Keratinocyte (primary cell): Measurements from ENCODE around the gene MT2A. TPM values are rescaled to one million over a fixed set of nuclear protein-coding genes. Genes with fewer than 3 reads are reported as not detected.

Experiments used
- DNase-seq: peaks from one replicate; pipeline ENCODE4 v3.0.0-alpha.2; 2011; ENCODE audit warnings: low read depth, missing footprints, low spot score
- FAIRE-seq: peaks from 2 replicates; lab custom pipeline; 2011; peaks lifted over from hg19 to GRCh38; lab: Jason Lieb, UNC
- H2AFZ ChIP-seq: 2 replicates; pipeline ENCODE4 v1.6.0; 2012; ENCODE audit warnings: low read length, control low read depth, inconsistent platforms; ENCODE audit not compliant: control insufficient read depth
- H3K27ac ChIP-seq: 2 replicates; pipeline ENCODE4 v1.5.1; 2011; ENCODE audit warnings: low read length; ENCODE audit not compliant: control insufficient read depth, insufficient read depth
- H3K27me3 ChIP-seq: 3 replicates; pipeline ENCODE4 v1.6.0; 2011; ENCODE audit warnings: low read length; ENCODE audit not compliant: control insufficient read depth, insufficient read depth; ENCODE audit errors: extremely low read depth
- H3K36me3 ChIP-seq, 2 experiments: 2 replicates in 1 of 2; 3 replicates in 1 of 2; pipeline ENCODE4 v1.5.1; 2011; ENCODE audit warnings: low read length in 2 of 2, mild to moderate bottlenecking in 1 of 2; ENCODE audit not compliant: control insufficient read depth in 2 of 2, insufficient read depth in 2 of 2; ENCODE audit errors: extremely low read depth in 1 of 2
- H3K4me1 ChIP-seq: 3 replicates; pipeline ENCODE4 v1.5.1; 2011; ENCODE audit warnings: low read length; ENCODE audit not compliant: control insufficient read depth, insufficient read depth; ENCODE audit errors: extremely low read depth
- H3K4me2 ChIP-seq: 3 replicates; pipeline ENCODE4 v1.6.0; 2011; ENCODE audit warnings: low read depth, low read length; ENCODE audit not compliant: control insufficient read depth, insufficient read depth; ENCODE audit errors: extremely low read depth
- H3K4me3 ChIP-seq, 3 experiments: fragments of 200-600 bp in 1 of 3; sonication (generic) in 1 of 3; 2 replicates in 2 of 3; 3 replicates in 1 of 3; pipeline ENCODE4 v1.5.1; 2011 to 2016; ENCODE audit warnings: low read length in 3 of 3, mild to moderate bottlenecking in 3 of 3, control low read depth in 2 of 3, inconsistent platforms in 1 of 3, low read depth in 1 of 3, mixed read lengths in 1 of 3, mixed run types in 1 of 3, moderate library complexity in 1 of 3; ENCODE audit not compliant: control insufficient read depth in 2 of 3, insufficient read depth in 2 of 3; ENCODE audit errors: extremely low read depth in 1 of 3
- H3K79me2 ChIP-seq: 2 replicates; pipeline ENCODE4 v1.6.0; 2012; ENCODE audit warnings: low read length; ENCODE audit not compliant: control insufficient read depth, insufficient read depth
- H3K9ac ChIP-seq: 3 replicates; pipeline ENCODE4 v1.6.0; 2011; ENCODE audit warnings: low read length; ENCODE audit not compliant: control insufficient read depth, insufficient read depth; ENCODE audit errors: extremely low read depth
- H3K9me1 ChIP-seq: 3 replicates; pipeline ENCODE4 v1.6.0; 2011; ENCODE audit warnings: low read length; ENCODE audit not compliant: control insufficient read depth, insufficient read depth; ENCODE audit errors: extremely low read depth
- H3K9me3 ChIP-seq: 2 replicates; pipeline ENCODE4 v1.5.1; 2012; ENCODE audit warnings: low read depth, low read length; ENCODE audit not compliant: control insufficient read depth
- H4K20me1 ChIP-seq: 3 replicates; pipeline ENCODE4 v1.6.0; 2011; ENCODE audit warnings: low read length; ENCODE audit not compliant: control insufficient read depth, insufficient read depth; ENCODE audit errors: extremely low read depth
- EZH2 ChIP-seq: IDR thresholded peaks from one replicate; pipeline ENCODE4 v1.6.1; 2012; ENCODE audit warnings: inconsistent platforms, mild to moderate bottlenecking, low read length, moderate library complexity
- dilution Hi-C: fragments of 300-500 bp; cut with MboI; formaldehyde crosslinking; loops from one replicate; pipeline ENCODE4 v1.7.0; 2020; ENCODE audit warnings: low sequenced_read_pairs; ENCODE audit not compliant: extremely low pct_ligation_motif_present
- polyA plus RNA-seq, 5 experiments: library from polyadenylated mRNA; depleted of rRNA in 3 of 5; stranded (reverse) in 3 of 5; stranded (forward) in 1 of 5; unstranded in 1 of 5; fragments of >200 nt; gene quantifications; 1 replicate in 1 of 5; 2 replicates in 3 of 5; 3 replicates in 1 of 5; pipeline versions ENCODE4 v1.2.1 to v1.2.3, GENCODE V29; 2011 to 2012; ENCODE audit warnings: missing spikeins in 2 of 5, low read depth in 1 of 5, low replicate concordance in 1 of 5
- TF ChIP-seq, protein P1 (sequence below), 3 experiments: IDR thresholded peaks in 1 of 3; conservative IDR thresholded peaks in 1 of 3; optimal IDR thresholded peaks in 1 of 3; 2 replicates in 2 of 3; 3 replicates in 1 of 3; pipeline versions ENCODE3 to v1.5.1; 2011; ENCODE audit warnings: low read length in 3 of 3, mild to moderate bottlenecking in 3 of 3, moderate library complexity in 2 of 3, control low read depth in 1 of 3, inconsistent platforms in 1 of 3; ENCODE audit not compliant: insufficient read depth in 2 of 3; ENCODE audit errors: extremely low read depth in 1 of 3

The MT2A gene
- polyA plus RNA-seq, 1 donor (not counting 4 experiments of a cell fraction or from before 2014, with no cell fraction given), result 990 TPM

DNA sequence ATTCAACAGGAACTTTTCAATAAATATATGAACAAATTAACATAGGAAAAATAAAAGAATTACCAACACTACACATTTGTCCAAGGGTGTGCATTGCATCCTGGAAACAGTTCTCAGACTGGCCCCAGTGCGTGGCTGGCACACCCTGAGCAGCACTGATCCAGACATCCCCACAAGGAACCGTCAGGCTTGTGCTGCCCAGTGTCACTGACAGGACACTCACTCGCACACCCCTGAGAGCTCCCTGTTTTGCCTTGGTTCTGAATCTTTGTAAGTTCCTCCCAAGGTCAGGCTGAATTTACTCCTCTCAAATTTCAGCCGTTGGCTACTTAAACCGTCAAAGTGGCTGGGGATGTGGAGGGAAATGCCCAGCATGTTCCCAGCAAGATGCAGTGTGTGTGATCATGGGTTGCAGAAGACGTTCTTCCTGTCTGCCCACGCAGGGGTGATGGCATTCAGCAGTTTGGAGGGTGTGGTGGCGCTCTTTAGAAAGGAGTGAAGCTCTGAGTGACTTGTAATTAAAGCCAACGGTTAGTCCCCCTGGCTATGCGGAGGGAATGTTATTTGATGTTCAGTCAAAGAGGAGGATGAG, 1.7 kb downstream of the MT2A start:
- Histone ChIP-seq H4K20me1 (no peaks in the 10 kb centered on the region), H3K4me3 (peak overlapping the region; percentile 46 to 92 (median 86)), H3K27ac (peak overlapping the region; percentile 95), H2AFZ (no peak overlapping the region), H3K27me3 (no peaks in the 10 kb centered on the region), H3K9me3 (no peaks in the 10 kb centered on the region), H3K9me1 (no peaks in the 10 kb centered on the region), H3K79me2 (no peaks in the 10 kb centered on the region), H3K4me2 (peak overlapping the region; percentile 95), H3K4me1 (peaks cover 77% of the 10 kb centered on the region), H3K9ac (peak overlapping the region; percentile 78), H3K36me3 (no peaks in the 10 kb centered on the region)
- no peak for DNase-seq
- FAIRE-seq, result peak; percentile 51
- TF ChIP-seq, protein P1, sequence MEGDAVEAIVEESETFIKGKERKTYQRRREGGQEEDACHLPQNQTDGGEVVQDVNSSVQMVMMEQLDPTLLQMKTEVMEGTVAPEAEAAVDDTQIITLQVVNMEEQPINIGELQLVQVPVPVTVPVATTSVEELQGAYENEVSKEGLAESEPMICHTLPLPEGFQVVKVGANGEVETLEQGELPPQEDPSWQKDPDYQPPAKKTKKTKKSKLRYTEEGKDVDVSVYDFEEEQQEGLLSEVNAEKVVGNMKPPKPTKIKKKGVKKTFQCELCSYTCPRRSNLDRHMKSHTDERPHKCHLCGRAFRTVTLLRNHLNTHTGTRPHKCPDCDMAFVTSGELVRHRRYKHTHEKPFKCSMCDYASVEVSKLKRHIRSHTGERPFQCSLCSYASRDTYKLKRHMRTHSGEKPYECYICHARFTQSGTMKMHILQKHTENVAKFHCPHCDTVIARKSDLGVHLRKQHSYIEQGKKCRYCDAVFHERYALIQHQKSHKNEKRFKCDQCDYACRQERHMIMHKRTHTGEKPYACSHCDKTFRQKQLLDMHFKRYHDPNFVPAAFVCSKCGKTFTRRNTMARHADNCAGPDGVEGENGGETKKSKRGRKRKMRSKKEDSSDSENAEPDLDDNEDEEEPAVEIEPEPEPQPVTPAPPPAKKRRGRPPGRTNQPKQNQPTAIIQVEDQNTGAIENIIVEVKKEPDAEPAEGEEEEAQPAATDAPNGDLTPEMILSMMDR (optimal IDR thresholded peaks at IDR 0.05 in 1 of 3, IDR thresholded peaks at IDR 0.05 in 1 of 3, conservative IDR thresholded peaks at IDR 0.05 in 1 of 3; ENCODE audit: extremely low read depth in 1 of 3, insufficient read depth in 2 of 3, low read length in 3 of 3), result peak in 1 of 3 experiments; percentile 40
- TF ChIP-seq EZH2, result no peak
- dilution Hi-C loops, result no loop called here

GRCh38 chr16:56610609-56611111, 2.3 kb downstream of the MT2A start:
- no peak overlapping the region for H2AFZ ChIP-seq
- no peaks in the 10 kb centered on the region for H3K9me1 ChIP-seq
- H3K9me3 ChIP-seq, result no peaks in the 10 kb centered on the region
- no peaks in the 10 kb centered on the region for H3K27me3 ChIP-seq
- DNase-seq (no peak), FAIRE-seq (no peak)
- H3K4me1 ChIP-seq, result peaks cover 76% of the 10 kb centered on the region
- no peak for TF ChIP-seq EZH2
- TF ChIP-seq, protein P1 (optimal IDR thresholded peaks at IDR 0.05 in 1 of 3, IDR thresholded peaks at IDR 0.05 in 1 of 3, conservative IDR thresholded peaks at IDR 0.05 in 1 of 3; ENCODE audit: extremely low read depth in 1 of 3, insufficient read depth in 2 of 3, low read length in 3 of 3), result no peak
- no peaks in the 10 kb centered on the region for H4K20me1 ChIP-seq
- dilution Hi-C loops, result no loop called here
- peak overlapping the region; percentile 46 to 92 (median 86) for H3K4me3 ChIP-seq
- H3K4me2 ChIP-seq, result peak overlapping the region; percentile 95
- peak overlapping the region; percentile 95 for H3K27ac ChIP-seq
- peak overlapping the region; percentile 78 for H3K9ac ChIP-seq
- H3K79me2 ChIP-seq, result no peaks in the 10 kb centered on the region
- H3K36me3 ChIP-seq, result no peaks in the 10 kb centered on the region
